K562 (cell line): Measurements from ENCODE around the gene CHMP2A. TPM values are rescaled to one million over a fixed set of nuclear protein-coding genes. Genes with fewer than 3 reads are reported as not detected.
A peak's percentile ranks its signal among the peaks of the same experiment; 100 is the strongest.

Experiments used
- BRD9 ChIP-seq: fragments of 450-650 bp; IDR thresholded peaks from 2 replicates; pipeline ENCODE4 v1.6.1; 2018; ENCODE audit warnings: low read depth; ENCODE audit not compliant: partially characterized antibody
- CSDE1 ChIP-seq, 2 experiments: fragments of 450-650 bp; IDR thresholded peaks; 2 replicates each; pipeline ENCODE4 v1.6.1; 2016; ENCODE audit warnings: mild to moderate bottlenecking in 1 of 2
- FOXJ3 ChIP-seq: sonication (generic); formaldehyde crosslinking; IDR thresholded peaks from 2 replicates; pipeline ENCODE4 v1.4.0; 2020; ENCODE audit warnings: mild to moderate bottlenecking, missing genetic modification reagents
- L3MBTL2 ChIP-seq: fragments of 450-650 bp; IDR thresholded peaks from 2 replicates; pipeline ENCODE4 v1.6.1; 2016; ENCODE audit warnings: mild to moderate bottlenecking, moderate library complexity
- SAP30 ChIP-seq: fragments of 200-600 bp; sonication (generic); IDR thresholded peaks from 2 replicates; pipeline ENCODE4 v1.6.1; 2012; ENCODE audit warnings: borderline replicate concordance, low read depth, mild to moderate bottlenecking, moderate library complexity, low read length, control low read depth, inconsistent platforms; ENCODE audit not compliant: insufficient read depth, poor library complexity, severe bottlenecking
- SMARCA4 ChIP-seq: fragments of 450-650 bp; IDR thresholded peaks from 2 replicates; pipeline ENCODE4 v1.6.1; 2016
- SOX6 ChIP-seq: fragments of 450-650 bp; IDR thresholded peaks from 2 replicates; pipeline ENCODE4 v1.6.1; 2014; ENCODE audit warnings: mild to moderate bottlenecking
- SRSF7 ChIP-seq: fragments of 200-400 bp; formaldehyde crosslinking; optimal IDR thresholded peaks from 2 replicates; pipeline ENCODE3; 2017; ENCODE audit warnings: mild to moderate bottlenecking, low read depth, low read length
- TRIM24 ChIP-seq, 2 experiments: fragments of 450-650 bp; IDR thresholded peaks; 2 replicates each; pipeline ENCODE4 v1.6.1; 2016
- ZKSCAN8 ChIP-seq: fragments of 200-800 bp; sonication (Bioruptor generic); IDR thresholded peaks from 2 replicates; pipeline ENCODE4 v1.6.1; 2016; ENCODE audit warnings: missing genetic modification characterization, missing compliant biosample characterization
- ZNF184 ChIP-seq: sonication (generic); formaldehyde crosslinking; IDR thresholded peaks from 2 replicates; pipeline ENCODE4 v1.5.0; 2020; ENCODE audit warnings: missing genetic modification reagents
- polyA plus RNA-seq, 8 experiments: library from polyadenylated mRNA; depleted of rRNA in 4 of 8; stranded (reverse) in 5 of 8; unstranded in 3 of 8; fragments of >200 nt; fragmentation: Nextera tagmentation in 2 of 8; fragmentation: Illumina TruSeq in 1 of 8; extraction: Ambion mirVana in 2 of 8; extraction: Trizol in 1 of 8; gene quantifications; 2 replicates each; pipeline versions ENCODE4 v1.2.1 to v1.2.3, GENCODE V29; 2011 to 2014; ENCODE audit warnings: inconsistent platforms in 1 of 8, missing spikeins in 1 of 8
- total RNA-seq, 7 experiments: library from RNA; depleted of rRNA in 6 of 7; stranded (reverse); fragments of >200 nt in 6 of 7; fragmentation: Illumina TruSeq in 2 of 7; extraction: Trizol in 2 of 7; gene quantifications; 2 replicates each; pipeline versions ENCODE4 v1.2.1 to v1.2.3, GENCODE V29; 2011 to 2021; ENCODE audit warnings: low replicate concordance in 1 of 7
- TF ChIP-seq, protein P1 (sequence below): fragments of 250-450 bp; sonication (Bioruptor Pico); IDR thresholded peaks from 2 replicates; pipeline ENCODE4 v1.5.1; 2021; ENCODE audit warnings: mild to moderate bottlenecking
- TF ChIP-seq, protein P2 (sequence below): sonication (generic); formaldehyde crosslinking; IDR thresholded peaks from 2 replicates; pipeline ENCODE4 v1.4.0; 2020; ENCODE audit warnings: mild to moderate bottlenecking, missing genetic modification reagents
- TF ChIP-seq, protein P3 (sequence below), 3 experiments: fragments of 200-800 bp in 1 of 3; fragments of 250-450 bp in 1 of 3; fragments of 450-650 bp in 1 of 3; sonication (Bioruptor Pico) in 1 of 3; sonication (Bioruptor generic) in 1 of 3; formaldehyde crosslinking in 1 of 3; IDR thresholded peaks; 2 replicates each; pipeline versions ENCODE4 v1.6.1 to v1.8.0; 2016 to 2022; ENCODE audit warnings: mild to moderate bottlenecking in 2 of 3, missing genetic modification characterization in 2 of 3, missing compliant biosample characterization in 1 of 3, moderate library complexity in 1 of 3
- TF ChIP-seq, protein P4 (sequence below): fragments of 450-650 bp; IDR thresholded peaks from 2 replicates; pipeline ENCODE4 v1.6.1; 2017; ENCODE audit warnings: antibody characterized with exemption, mild to moderate bottlenecking

Gene CHMP2A
- total and polyA plus RNA-seq, 9 of the 15 experiments (the other 6 are each of a cell fraction or from before 2014, with no cell fraction given): 57.6 to 159 (median 87.2) TPM

DNA sequence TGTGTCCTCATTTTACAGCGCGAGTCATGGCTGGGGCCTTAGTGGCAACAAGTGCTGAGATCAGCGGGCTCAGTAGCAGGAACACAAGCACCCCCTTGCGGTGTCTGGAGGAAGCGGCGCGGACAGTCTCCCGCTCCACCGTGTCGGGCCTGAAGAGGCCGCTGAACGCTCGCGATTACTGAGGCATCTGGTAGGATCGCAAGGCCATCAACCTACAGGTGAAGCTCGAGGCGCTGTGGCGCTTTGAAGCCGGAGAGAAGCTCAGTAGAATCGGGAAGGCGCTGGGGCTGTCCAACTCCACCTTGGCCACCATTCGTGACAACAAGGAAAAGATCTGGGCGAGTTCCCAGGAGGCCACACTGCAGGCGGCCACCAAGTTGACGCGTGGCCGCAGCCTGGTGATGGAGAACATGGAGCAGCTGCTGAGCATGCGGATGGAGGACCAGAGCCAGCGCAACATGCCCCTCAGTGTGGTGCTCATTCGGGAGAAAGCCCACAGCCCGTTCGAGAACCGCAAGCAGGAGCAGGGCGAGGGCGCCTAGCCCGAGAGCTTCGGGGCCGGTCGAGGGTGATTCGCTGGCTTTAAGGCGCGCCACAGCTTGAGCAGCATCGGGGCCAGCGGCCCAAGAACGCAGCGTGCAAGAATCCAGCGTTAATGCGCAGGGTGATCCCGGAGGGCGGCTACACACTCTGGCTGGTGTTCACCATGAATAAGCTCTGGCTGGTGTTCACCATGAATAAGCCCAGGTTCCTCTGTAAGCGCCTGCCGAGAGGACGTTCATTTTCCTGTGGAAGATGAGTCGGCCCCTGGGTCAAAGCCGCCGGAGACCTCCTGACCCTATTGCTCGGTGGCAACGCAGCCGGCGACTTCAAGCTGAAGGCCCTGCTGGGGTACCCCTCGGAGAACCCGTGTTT, 26.6 kb upstream of the CHMP2A start (continued):
- TF ChIP-seq, protein P1, sequence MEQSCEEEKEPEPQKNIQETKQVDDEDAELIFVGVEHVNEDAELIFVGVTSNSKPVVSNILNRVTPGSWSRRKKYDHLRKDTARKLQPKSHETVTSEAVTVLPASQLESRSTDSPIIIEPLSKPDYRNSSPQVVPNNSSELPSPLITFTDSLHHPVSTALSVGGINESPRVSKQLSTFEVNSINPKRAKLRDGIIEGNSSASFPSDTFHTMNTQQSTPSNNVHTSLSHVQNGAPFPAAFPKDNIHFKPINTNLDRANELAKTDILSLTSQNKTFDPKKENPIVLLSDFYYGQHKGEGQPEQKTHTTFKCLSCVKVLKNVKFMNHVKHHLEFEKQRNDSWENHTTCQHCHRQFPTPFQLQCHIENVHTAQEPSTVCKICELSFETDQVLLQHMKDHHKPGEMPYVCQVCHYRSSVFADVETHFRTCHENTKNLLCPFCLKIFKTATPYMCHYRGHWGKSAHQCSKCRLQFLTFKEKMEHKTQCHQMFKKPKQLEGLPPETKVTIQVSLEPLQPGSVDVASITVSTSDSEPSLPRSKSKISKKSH (CRISPR knock-in tag): no peak
- peak; percentile 95 for TF ChIP-seq L3MBTL2
- peak; percentile 70 for TF ChIP-seq SOX6
- peak; percentile 51; the same call in 1 of the 2 replicates for TF ChIP-seq SMARCA4
- no peak for TF ChIP-seq ZKSCAN8 (CRISPR knock-in tag)
- TF ChIP-seq FOXJ3: no peak
- TF ChIP-seq CSDE1 (IDR thresholded peaks at IDR 0.05): no peak
- peak in 1 of 2 experiments; percentile 44; a peak in 1 of 4 replicates for TF ChIP-seq TRIM24 (IDR thresholded peaks at IDR 0.05)
- TF ChIP-seq ZNF184: no peak
- no peak for TF ChIP-seq SRSF7
- no peak for TF ChIP-seq SAP30
- peak; percentile 86 for TF ChIP-seq BRD9
- TF ChIP-seq, protein P2, sequence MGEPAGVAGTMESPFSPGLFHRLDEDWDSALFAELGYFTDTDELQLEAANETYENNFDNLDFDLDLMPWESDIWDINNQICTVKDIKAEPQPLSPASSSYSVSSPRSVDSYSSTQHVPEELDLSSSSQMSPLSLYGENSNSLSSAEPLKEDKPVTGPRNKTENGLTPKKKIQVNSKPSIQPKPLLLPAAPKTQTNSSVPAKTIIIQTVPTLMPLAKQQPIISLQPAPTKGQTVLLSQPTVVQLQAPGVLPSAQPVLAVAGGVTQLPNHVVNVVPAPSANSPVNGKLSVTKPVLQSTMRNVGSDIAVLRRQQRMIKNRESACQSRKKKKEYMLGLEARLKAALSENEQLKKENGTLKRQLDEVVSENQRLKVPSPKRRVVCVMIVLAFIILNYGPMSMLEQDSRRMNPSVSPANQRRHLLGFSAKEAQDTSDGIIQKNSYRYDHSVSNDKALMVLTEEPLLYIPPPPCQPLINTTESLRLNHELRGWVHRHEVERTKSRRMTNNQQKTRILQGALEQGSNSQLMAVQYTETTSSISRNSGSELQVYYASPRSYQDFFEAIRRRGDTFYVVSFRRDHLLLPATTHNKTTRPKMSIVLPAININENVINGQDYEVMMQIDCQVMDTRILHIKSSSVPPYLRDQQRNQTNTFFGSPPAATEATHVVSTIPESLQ (CRISPR knock-in tag): no peak
- TF ChIP-seq, protein P3, sequence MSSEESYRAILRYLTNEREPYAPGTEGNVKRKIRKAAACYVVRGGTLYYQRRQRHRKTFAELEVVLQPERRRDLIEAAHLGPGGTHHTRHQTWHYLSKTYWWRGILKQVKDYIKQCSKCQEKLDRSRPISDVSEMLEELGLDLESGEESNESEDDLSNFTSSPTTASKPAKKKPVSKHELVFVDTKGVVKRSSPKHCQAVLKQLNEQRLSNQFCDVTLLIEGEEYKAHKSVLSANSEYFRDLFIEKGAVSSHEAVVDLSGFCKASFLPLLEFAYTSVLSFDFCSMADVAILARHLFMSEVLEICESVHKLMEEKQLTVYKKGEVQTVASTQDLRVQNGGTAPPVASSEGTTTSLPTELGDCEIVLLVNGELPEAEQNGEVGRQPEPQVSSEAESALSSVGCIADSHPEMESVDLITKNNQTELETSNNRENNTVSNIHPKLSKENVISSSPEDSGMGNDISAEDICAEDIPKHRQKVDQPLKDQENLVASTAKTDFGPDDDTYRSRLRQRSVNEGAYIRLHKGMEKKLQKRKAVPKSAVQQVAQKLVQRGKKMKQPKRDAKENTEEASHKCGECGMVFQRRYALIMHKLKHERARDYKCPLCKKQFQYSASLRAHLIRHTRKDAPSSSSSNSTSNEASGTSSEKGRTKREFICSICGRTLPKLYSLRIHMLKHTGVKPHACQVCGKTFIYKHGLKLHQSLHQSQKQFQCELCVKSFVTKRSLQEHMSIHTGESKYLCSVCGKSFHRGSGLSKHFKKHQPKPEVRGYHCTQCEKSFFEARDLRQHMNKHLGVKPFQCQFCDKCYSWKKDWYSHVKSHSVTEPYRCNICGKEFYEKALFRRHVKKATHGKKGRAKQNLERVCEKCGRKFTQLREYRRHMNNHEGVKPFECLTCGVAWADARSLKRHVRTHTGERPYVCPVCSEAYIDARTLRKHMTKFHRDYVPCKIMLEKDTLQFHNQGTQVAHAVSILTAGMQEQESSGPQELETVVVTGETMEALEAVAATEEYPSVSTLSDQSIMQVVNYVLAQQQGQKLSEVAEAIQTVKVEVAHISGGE (CRISPR knock-in tag; IDR thresholded peaks at IDR 0.05): peak in 1 of 3 experiments; percentile 82; a peak in 2 of 6 replicates
- TF ChIP-seq, protein P4, sequence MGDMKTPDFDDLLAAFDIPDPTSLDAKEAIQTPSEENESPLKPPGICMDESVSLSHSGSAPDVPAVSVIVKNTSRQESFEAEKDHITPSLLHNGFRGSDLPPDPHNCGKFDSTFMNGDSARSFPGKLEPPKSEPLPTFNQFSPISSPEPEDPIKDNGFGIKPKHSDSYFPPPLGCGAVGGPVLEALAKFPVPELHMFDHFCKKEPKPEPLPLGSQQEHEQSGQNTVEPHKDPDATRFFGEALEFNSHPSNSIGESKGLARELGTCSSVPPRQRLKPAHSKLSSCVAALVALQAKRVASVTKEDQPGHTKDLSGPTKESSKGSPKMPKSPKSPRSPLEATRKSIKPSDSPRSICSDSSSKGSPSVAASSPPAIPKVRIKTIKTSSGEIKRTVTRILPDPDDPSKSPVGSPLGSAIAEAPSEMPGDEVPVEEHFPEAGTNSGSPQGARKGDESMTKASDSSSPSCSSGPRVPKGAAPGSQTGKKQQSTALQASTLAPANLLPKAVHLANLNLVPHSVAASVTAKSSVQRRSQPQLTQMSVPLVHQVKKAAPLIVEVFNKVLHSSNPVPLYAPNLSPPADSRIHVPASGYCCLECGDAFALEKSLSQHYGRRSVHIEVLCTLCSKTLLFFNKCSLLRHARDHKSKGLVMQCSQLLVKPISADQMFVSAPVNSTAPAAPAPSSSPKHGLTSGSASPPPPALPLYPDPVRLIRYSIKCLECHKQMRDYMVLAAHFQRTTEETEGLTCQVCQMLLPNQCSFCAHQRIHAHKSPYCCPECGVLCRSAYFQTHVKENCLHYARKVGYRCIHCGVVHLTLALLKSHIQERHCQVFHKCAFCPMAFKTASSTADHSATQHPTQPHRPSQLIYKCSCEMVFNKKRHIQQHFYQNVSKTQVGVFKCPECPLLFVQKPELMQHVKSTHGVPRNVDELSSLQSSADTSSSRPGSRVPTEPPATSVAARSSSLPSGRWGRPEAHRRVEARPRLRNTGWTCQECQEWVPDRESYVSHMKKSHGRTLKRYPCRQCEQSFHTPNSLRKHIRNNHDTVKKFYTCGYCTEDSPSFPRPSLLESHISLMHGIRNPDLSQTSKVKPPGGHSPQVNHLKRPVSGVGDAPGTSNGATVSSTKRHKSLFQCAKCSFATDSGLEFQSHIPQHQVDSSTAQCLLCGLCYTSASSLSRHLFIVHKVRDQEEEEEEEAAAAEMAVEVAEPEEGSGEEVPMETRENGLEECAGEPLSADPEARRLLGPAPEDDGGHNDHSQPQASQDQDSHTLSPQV: peak; percentile 92
